Naive thymus-derived CD4-positive, alpha-beta T cell (primary cell): ENCODE data around the gene FEN1. TPM values are rescaled to one million over a fixed set of nuclear protein-coding genes. Genes with fewer than 3 reads are reported as not detected.
A peak's percentile ranks its signal among the peaks of the same experiment; 100 is the strongest.

Source experiments
- ATAC-seq: fragments of 150-1000 bp; cut with Tn5 transposase; 2 replicates; pipeline ENCODE4 v1.10.0; 2021; ENCODE audit warnings: mild to moderate bottlenecking, moderate library complexity
- CTCF ChIA-PET: fragments of 350-600 bp; sonication (Branson Sonifier 250); formaldehyde crosslinking; loops from one replicate; lab custom pipeline; 2021; ENCODE audit warnings: antibody characterized with exemption; lab: Charles Lee
- POLR2A ChIA-PET: fragments of 350-600 bp; sonication (Branson Sonifier 250); formaldehyde crosslinking; loops from one replicate; lab custom pipeline; 2021; ENCODE audit warnings: antibody characterized with exemption, inconsistent platforms; lab: Charles Lee
- DNase-seq, 9 donors: peaks; one replicate each; pipeline versions ENCODE4 v3.0.0 to v3.0.0-alpha.2; 2020 to 2022; ENCODE audit warnings: mixed read lengths in 1 of 9
- H3K27ac ChIP-seq: one replicate; pipeline ENCODE4 v1.7.0; 2013; ENCODE audit warnings: mild to moderate bottlenecking, low read depth, low read length, moderate library complexity
- H3K27me3 ChIP-seq, 2 donors: one replicate each; pipeline ENCODE4 v1.7.0; 2013; ENCODE audit warnings: low read length in 2 of 2, mild to moderate bottlenecking in 2 of 2, moderate library complexity in 2 of 2; ENCODE audit not compliant: control insufficient read depth in 2 of 2, insufficient read depth in 2 of 2
- H3K36me3 ChIP-seq, 3 experiments: 1 replicate in 2 of 3; 2 replicates in 1 of 3; pipeline ENCODE4 v1.7.0; 2013; ENCODE audit warnings: low read length in 3 of 3, mild to moderate bottlenecking in 3 of 3, moderate library complexity in 1 of 3; ENCODE audit not compliant: insufficient read depth in 3 of 3, control insufficient read depth in 2 of 3
- H3K4me1 ChIP-seq, 2 donors: one replicate each; pipeline ENCODE4 v1.7.0; 2013; ENCODE audit warnings: low read length in 2 of 2, mild to moderate bottlenecking in 2 of 2, moderate library complexity in 1 of 2; ENCODE audit not compliant: control insufficient read depth in 2 of 2, insufficient read depth in 2 of 2
- H3K4me3 ChIP-seq: 2 replicates; pipeline ENCODE4 v1.7.0; 2013; ENCODE audit warnings: mild to moderate bottlenecking, low read length
- H3K9me3 ChIP-seq, 3 experiments: 1 replicate in 2 of 3; 2 replicates in 1 of 3; pipeline ENCODE4 v1.7.0; 2013; ENCODE audit warnings: low read length in 3 of 3; ENCODE audit not compliant: control insufficient read depth in 2 of 3
- H3K27ac Mint-ChIP-seq, 9 donors: one replicate each; pipeline ENCODE4 v1.8.0; 2020 to 2022; ENCODE audit warnings: mixed read lengths in 9 of 9, mild to moderate bottlenecking in 8 of 9, moderate library complexity in 5 of 9, inconsistent platforms in 2 of 9
- H3K27me3 Mint-ChIP-seq, 5 donors: one replicate each; pipeline ENCODE4 v1.8.0; 2021 to 2022; ENCODE audit warnings: mixed read lengths in 5 of 5, mild to moderate bottlenecking in 1 of 5
- H3K36me3 Mint-ChIP-seq, 5 donors: one replicate each; pipeline ENCODE4 v1.8.0; 2020 to 2022; ENCODE audit warnings: mixed read lengths in 5 of 5, mild to moderate bottlenecking in 3 of 5, inconsistent platforms in 1 of 5
- H3K4me1 Mint-ChIP-seq, 7 donors: one replicate each; pipeline ENCODE4 v1.8.0; 2020 to 2022; ENCODE audit warnings: mixed read lengths in 7 of 7, mild to moderate bottlenecking in 3 of 7, inconsistent platforms in 1 of 7
- H3K4me3 Mint-ChIP-seq, 10 donors: one replicate each; pipeline ENCODE4 v1.8.0; 2020 to 2022; ENCODE audit warnings: mild to moderate bottlenecking in 10 of 10, mixed read lengths in 10 of 10, moderate library complexity in 6 of 10, inconsistent platforms in 2 of 10
- H3K9me3 Mint-ChIP-seq, 11 donors: one replicate each; pipeline ENCODE4 v1.8.0; 2020 to 2022; ENCODE audit warnings: mixed read lengths in 11 of 11, mild to moderate bottlenecking in 4 of 11, inconsistent platforms in 1 of 11, moderate library complexity in 1 of 11
- intact Hi-C, 2 donors: fragments of 100-400 bp; cut with micrococcal nuclease; formaldehyde crosslinking; loops; one replicate each; pipeline ENCODE4 v1.15.1; 2023
- polyA plus RNA-seq, 2 donors: library from polyadenylated mRNA; unstranded; fragments of 300-500 nt; fragmentation: Illumina TruSeq; gene quantifications; one replicate each; pipeline ENCODE4 v1.2.3, GENCODE V29; 2021
- total RNA-seq, 6 experiments: library from RNA in 5 of 6; stranded (reverse) in 5 of 6; gene quantifications; 1 replicate in 5 of 6; 2 replicates in 1 of 6; pipeline ENCODE4 v1.2.3 and lab custom pipeline; 2021 to 2026

The FEN1 gene
- total and polyA plus RNA-seq, 7 experiments from 2014 or later: 7.6 to 101 (median 10.3) TPM

DNA sequence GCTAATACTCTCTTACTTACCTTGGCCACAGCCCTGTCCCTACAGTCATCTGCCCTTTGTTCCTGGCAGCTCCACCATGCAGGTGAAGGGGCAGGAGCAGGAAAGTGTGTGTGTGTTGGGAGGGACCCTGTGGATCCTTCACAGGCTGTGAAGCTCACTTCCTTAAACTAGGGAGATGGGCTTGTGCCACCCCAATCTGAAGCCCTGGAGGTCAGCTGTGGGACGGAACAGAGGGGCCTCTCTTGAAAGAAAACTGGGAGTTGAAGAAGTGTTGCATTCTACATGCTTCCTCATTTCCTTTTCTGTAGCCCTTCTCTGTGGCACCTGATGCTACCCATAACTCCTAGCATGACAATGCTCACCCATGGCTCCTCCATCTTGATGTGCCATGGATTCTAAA is 12.4 kb downstream of the FEN1 start:
- intact Hi-C loops: no loop called here
- H3K36me3 Mint-ChIP-seq: peaks cover 0 to 24% (median 0%) of the 10 kb centered on the region in 5 donors
- Histone ChIP-seq H3K4me3 (no peak overlapping the region), H3K27me3 (no peaks in the 10 kb centered on the region), H3K27ac (no peak overlapping the region), H3K4me1 (no peaks in the 10 kb centered on the region), H3K36me3 (no peaks in the 10 kb centered on the region), H3K9me3 (no peaks in the 10 kb centered on the region)
- no peaks in the 10 kb centered on the region for H3K27me3 Mint-ChIP-seq
- no peak overlapping the region for H3K27ac Mint-ChIP-seq
- H3K4me1 Mint-ChIP-seq: peaks cover 0 to 4% (median 0%) of the 10 kb centered on the region in 7 donors
- no peaks in the 10 kb centered on the region for H3K9me3 Mint-ChIP-seq
- DNase-seq (no peak), ATAC-seq (no peak)
- ChIA-PET POLR2A (no interaction called here), CTCF (interaction anchor here (0.6 kb wide), 1 partner anchor 8 kb away, joined by 3 read pairs; no protein-coding TSS in a partner anchor)
- no peak overlapping the region for H3K4me3 Mint-ChIP-seq

DNA sequence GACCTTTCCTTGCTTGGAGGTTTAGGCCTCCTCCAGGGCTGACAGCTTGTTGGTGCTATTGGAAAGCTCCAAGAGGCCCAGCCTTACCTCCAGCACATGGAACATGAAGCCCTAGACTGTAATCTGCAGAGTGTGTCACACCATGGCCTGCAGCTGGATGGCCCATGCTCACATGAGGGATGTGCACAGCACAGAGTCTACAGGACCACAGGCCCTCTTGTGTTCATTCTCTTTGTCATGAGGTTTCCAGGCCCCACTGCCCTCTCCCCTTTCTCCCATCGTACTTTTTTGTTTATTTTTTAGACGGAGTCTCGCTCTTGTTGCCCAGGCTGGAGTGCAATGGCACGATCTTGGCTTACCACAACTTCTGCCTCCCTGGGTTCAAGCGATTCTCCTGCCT is 14.1 kb downstream of the FEN1 start:
- Mint-ChIP-seq H3K36me3 (peaks cover 0 to 25% (median 0%) of the 10 kb centered on the region in 5 donors), H3K27ac (no peak overlapping the region), H3K9me3 (no peaks in the 10 kb centered on the region), H3K27me3 (peaks cover 0 to 2% (median 0%) of the 10 kb centered on the region in 5 donors), H3K4me3 (no peak overlapping the region), H3K4me1 (peaks cover 0 to 2% (median 0%) of the 10 kb centered on the region in 7 donors)
- DNase-seq (no peak), ATAC-seq (no peak)
- CTCF ChIA-PET: interaction anchor here (0.5 to 1.9 kb wide), 5 partner anchors 9 to 301 kb away, joined by 3 to 7 read pairs (median 3); no protein-coding TSS in a partner anchor
- Histone ChIP-seq H3K27ac (no peak overlapping the region), H3K4me3 (no peak overlapping the region), H3K36me3 (no peaks in the 10 kb centered on the region), H3K9me3 (no peaks in the 10 kb centered on the region), H3K4me1 (no peaks in the 10 kb centered on the region), H3K27me3 (no peaks in the 10 kb centered on the region)
- POLR2A ChIA-PET: interaction anchor here (0.6 kb wide), 1 partner anchor 1883 kb away, joined by 3 read pairs; no protein-coding TSS in a partner anchor
- intact Hi-C loops: no loop called here

DNA sequence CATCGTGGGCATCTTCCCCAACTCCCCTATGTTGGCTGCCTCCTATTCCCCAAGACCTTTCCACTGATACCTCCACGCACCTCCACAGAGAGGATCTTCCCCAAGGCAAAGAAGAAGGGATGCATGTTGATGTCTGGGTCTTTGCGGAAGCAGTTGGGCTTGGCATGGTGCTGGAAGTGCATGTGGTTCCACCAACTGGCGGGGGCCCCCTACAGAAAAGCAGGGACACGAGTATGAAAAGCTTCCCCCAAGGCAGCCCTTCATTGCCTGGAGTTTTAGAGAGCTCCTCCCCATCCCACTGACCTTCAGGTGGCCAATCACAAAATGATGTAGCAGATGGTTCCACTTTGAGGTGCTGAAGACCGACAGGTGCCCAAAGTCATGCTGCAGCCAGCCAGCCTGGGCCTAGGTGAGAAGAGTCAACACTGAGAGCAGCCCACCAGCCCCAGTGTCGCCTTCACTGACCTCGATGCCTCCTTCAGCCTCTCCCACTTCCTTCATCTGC is 18.0 kb downstream of the FEN1 start:
- Histone ChIP-seq H3K4me1 (peaks cover 4 to 7% of the 10 kb centered on the region in 2 donors), H3K36me3 (no peaks in the 10 kb centered on the region), H3K4me3 (no peak overlapping the region), H3K27me3 (no peaks in the 10 kb centered on the region), H3K27ac (no peak overlapping the region), H3K9me3 (no peaks in the 10 kb centered on the region)
- peaks cover 0 to 42% (median 0%) of the 10 kb centered on the region in 5 donors for H3K36me3 Mint-ChIP-seq
- ChIA-PET CTCF (no interaction called here), POLR2A (interaction anchor here (0.6 kb wide), 1 partner anchor 746 kb away, joined by 3 read pairs; no protein-coding TSS in a partner anchor)
- H3K27me3 Mint-ChIP-seq: peaks cover 0 to 32% (median 6%) of the 10 kb centered on the region in 5 donors
- ATAC-seq (no peak), DNase-seq (no peak)
- H3K9me3 Mint-ChIP-seq: peaks cover 0 to 1% (median 0%) of the 10 kb centered on the region in 11 donors
- intact Hi-C loops: no loop called here
- H3K27ac Mint-ChIP-seq: no peak overlapping the region
- no peak overlapping the region for H3K4me3 Mint-ChIP-seq
- H3K4me1 Mint-ChIP-seq: peaks cover 0 to 15% (median 9%) of the 10 kb centered on the region in 7 donors

DNA sequence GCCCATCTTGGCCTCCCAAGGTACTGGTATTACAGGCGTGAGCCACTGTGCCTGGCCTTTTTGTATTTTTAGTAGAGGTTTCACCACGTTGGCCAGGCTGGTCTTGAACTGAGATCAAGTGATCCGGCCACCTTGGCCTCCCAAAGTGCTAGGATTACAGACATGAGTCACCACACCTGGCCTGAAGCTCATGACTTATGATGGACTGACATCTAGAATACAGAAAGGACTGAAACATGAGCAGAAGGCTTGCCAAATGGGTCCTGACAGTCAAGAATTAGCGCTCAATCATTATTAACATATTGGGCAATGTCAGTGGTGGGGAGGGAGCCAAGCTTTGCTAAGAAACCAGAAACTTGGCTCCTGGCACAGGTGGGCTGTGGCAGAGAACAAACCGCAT is 19.1 kb downstream of the FEN1 start:
- POLR2A ChIA-PET: no interaction called here

DNA sequence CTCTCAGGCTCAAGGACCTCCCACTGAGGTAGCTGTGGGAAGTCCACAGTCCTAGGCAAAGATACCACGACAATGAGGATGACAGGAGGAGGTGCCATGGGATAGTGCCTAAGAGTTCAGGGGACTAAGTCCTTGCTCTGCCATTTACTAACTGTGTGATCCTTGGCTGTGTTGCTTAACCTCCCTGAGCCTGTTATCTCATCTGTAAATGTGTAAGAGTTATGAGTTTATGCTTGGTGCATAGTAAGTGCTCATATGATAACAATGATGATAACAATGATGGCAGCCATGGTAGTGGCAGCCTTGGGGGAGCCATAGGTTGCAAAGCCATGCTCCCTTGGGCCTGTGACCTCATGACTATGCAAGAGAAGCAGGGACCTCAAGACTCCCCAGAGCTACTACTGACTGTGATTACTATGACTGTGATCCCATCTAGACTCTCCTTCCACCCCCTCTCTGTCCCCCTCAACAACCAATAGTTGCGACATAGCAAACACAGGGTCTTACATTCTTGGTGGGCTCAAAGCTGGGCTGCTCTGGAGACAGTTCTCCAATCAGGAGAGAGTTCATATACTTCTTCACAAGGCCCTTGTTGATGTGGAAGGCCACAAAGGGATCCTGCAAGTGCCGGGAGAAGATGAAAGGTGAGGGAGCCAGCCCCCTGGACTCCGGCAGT is 20.2 kb downstream of the FEN1 start:
- Mint-ChIP-seq H3K9me3 (peaks cover 0 to 1% (median 0%) of the 10 kb centered on the region in 11 donors), H3K27me3 (peaks cover 2 to 32% (median 15%) of the 10 kb centered on the region in 5 donors), H3K27ac (peak overlapping the region in 2 of 9 donors; percentile 21 to 60), H3K4me3 (peak overlapping the region in 1 of 10 donors; percentile 38), H3K36me3 (peaks cover 0 to 42% (median 0%) of the 10 kb centered on the region in 5 donors), H3K4me1 (peaks cover 0 to 25% (median 19%) of the 10 kb centered on the region in 7 donors)
- H3K4me1 ChIP-seq: peaks cover 8 to 12% of the 10 kb centered on the region in 2 donors
- H3K36me3 ChIP-seq: no peaks in the 10 kb centered on the region
- H3K27ac ChIP-seq: no peak overlapping the region
- DNase-seq (no peak), ATAC-seq (no peak)
- H3K27me3 ChIP-seq: peaks cover 0 to 7% of the 10 kb centered on the region in 2 donors
- ChIA-PET CTCF (interaction anchor here (0.6 kb wide), 1 partner anchor 1531 kb away, joined by 3 read pairs; no protein-coding TSS in a partner anchor), POLR2A (no interaction called here)
- H3K9me3 ChIP-seq: no peaks in the 10 kb centered on the region
- intact Hi-C loops: no loop called here
- no peak overlapping the region for H3K4me3 ChIP-seq

More for the DNA sequence above, 19.1 kb downstream of the FEN1 start:
- intact Hi-C loops: no loop called here
- Mint-ChIP-seq H3K4me1 (peaks cover 0 to 19% (median 16%) of the 10 kb centered on the region in 7 donors), H3K36me3 (peaks cover 0 to 44% (median 0%) of the 10 kb centered on the region in 5 donors), H3K4me3 (no peak overlapping the region), H3K27me3 (peaks cover 0 to 32% (median 11%) of the 10 kb centered on the region in 5 donors), H3K9me3 (peaks cover 0 to 1% (median 0%) of the 10 kb centered on the region in 11 donors), H3K27ac (no peak overlapping the region)
- DNase-seq: no peak
- H3K4me1 ChIP-seq: peaks cover 8 to 12% of the 10 kb centered on the region in 2 donors
- no peak overlapping the region for H3K27ac ChIP-seq
- H3K36me3 ChIP-seq: no peaks in the 10 kb centered on the region
- peaks cover 0 to 4% of the 10 kb centered on the region in 2 donors for H3K27me3 ChIP-seq
- no peak overlapping the region for H3K4me3 ChIP-seq
- CTCF ChIA-PET: interaction anchor here (0.6 kb wide), 1 partner anchor 12 kb away, joined by 3 read pairs; no protein-coding TSS in a partner anchor
- ATAC-seq: no peak
- H3K9me3 ChIP-seq: no peaks in the 10 kb centered on the region

DNA sequence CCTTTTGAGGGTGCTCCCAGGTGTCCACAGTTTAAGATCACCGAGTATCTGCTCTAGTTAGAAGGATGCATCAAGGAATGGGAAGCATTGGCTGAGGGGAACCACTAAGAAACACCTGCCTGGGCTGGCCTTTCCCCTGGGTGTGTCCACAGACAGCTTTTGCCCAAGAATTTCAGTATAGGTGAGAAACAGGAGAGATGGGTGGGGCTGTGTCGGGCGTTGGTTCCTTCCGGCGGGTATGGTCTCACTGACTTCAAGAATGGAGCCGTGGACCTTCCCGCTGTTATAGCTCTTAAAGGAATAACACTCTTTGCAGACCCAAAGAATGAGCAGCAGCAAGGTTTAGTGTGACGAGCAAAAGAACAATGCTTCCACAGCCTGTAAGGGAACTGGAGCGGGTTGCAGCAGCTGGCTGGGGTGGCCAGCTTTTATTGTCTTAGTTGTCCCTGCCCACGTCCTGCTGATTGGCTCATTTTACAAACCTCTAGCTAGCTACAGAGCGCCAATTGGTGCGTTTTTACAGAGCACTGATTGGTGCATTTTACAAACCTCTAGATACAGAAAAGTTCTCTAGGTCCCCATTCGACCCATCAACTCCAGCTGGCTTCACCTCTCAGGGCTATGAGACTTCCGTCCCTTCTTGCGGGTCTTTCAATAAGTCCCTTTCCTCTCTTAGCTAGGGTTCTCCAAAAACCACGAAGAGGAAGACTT is 21.7 kb downstream of the FEN1 start:
- H3K36me3 Mint-ChIP-seq: peaks cover 0 to 36% (median 0%) of the 10 kb centered on the region in 5 donors
- peaks cover 0 to 10% of the 10 kb centered on the region in 2 donors for H3K27me3 ChIP-seq
- peak in 2 of 9 donors; percentile 21 to 31 for DNase-seq
- peak overlapping the region; percentile 70 to 98 (median 89) for H3K4me3 Mint-ChIP-seq
- peak overlapping the region; percentile 74 for H3K4me3 ChIP-seq
- H3K9me3 Mint-ChIP-seq: peaks cover 0 to 1% (median 0%) of the 10 kb centered on the region in 11 donors
- H3K4me1 ChIP-seq: peaks cover 8 to 12% of the 10 kb centered on the region in 2 donors
- POLR2A ChIA-PET: interaction anchor here (1.5 to 3.3 kb wide), 2 partner anchors 17 to 22 kb away, joined by 4 to 14 read pairs; partner anchors contain the start of genes FEN1 and TMEM258
- intact Hi-C loops: no loop called here
- H3K27me3 Mint-ChIP-seq: peaks cover 3 to 32% (median 15%) of the 10 kb centered on the region in 5 donors
- peak overlapping the region in 3 of 9 donors; percentile 41 to 97 (median 81) for H3K27ac Mint-ChIP-seq
- no peak overlapping the region for H3K27ac ChIP-seq
- ATAC-seq: no peak
- H3K36me3 ChIP-seq: no peaks in the 10 kb centered on the region
- no peaks in the 10 kb centered on the region for H3K9me3 ChIP-seq
- peaks cover 0 to 25% (median 19%) of the 10 kb centered on the region in 7 donors for H3K4me1 Mint-ChIP-seq
- CTCF ChIA-PET: interaction anchor here (0.6 to 2.6 kb wide), 3 partner anchors 10 to 347 kb away, joined by 3 to 19 read pairs (median 5); no protein-coding TSS in a partner anchor
